Measurements from ENCODE around the gene GIGYF1. TPM values are rescaled to one million over a fixed set of nuclear protein-coding genes. Genes with fewer than 3 reads are reported as not detected.

Gene GIGYF1
- total and polyA plus RNA-seq, 2 of the 13 experiments (the other 11 are each of a cell fraction or from before 2014, with no cell fraction given): 7.6 to 16.1 TPM

- peak; percentile 59; the same call in 1 of the 2 replicates for TF ChIP-seq FOXK1 (CRISPR knock-in tag; IDR thresholded peaks at IDR 0.05; ENCODE audit: borderline replicate concordance, low read depth)
- TF ChIP-seq ZNF24 (IDR thresholded peaks at IDR 0.05): no peak
- no peak for TF ChIP-seq ZBTB25 (CRISPR knock-in tag; IDR thresholded peaks at IDR 0.05)
- TF ChIP-seq HNF1A (IDR thresholded peaks at IDR 0.05; ENCODE audit: low read depth): no peak
- TF ChIP-seq HNF1A (CRISPR knock-in tag; IDR thresholded peaks at IDR 0.05; ENCODE audit: borderline replicate concordance): no peak
- TF ChIP-seq BCLAF1 (IDR thresholded peaks at IDR 0.05): no peak
- no peak for TF ChIP-seq GATAD1 (CRISPR knock-in tag; IDR thresholded peaks at IDR 0.05)
- TF ChIP-seq RAD51 (IDR thresholded peaks at IDR 0.05; ENCODE audit: borderline replicate concordance): no peak
- TF ChIP-seq ZNF576 (CRISPR knock-in tag; IDR thresholded peaks at IDR 0.05): no peak
- TF ChIP-seq CREB3 (CRISPR knock-in tag; IDR thresholded peaks at IDR 0.05): peak; percentile 65; the same call in 1 of the 2 replicates
- no peak for TF ChIP-seq MEF2D (CRISPR knock-in tag; IDR thresholded peaks at IDR 0.05)
- no peak for TF ChIP-seq DRAP1 (CRISPR knock-in tag; IDR thresholded peaks at IDR 0.05)
- TF ChIP-seq ZNF18 (CRISPR knock-in tag; IDR thresholded peaks at IDR 0.05; ENCODE audit: insufficient replicate concordance): no peak
- TF ChIP-seq ZNF703 (CRISPR knock-in tag; IDR thresholded peaks at IDR 0.05; ENCODE audit: borderline replicate concordance): no peak
- TF ChIP-seq AGO1 (IDR thresholded peaks at IDR 0.05; ENCODE audit: low read depth, low read length, poor library complexity, severe bottlenecking): no peak
- TF ChIP-seq HOXA5 (CRISPR knock-in tag; IDR thresholded peaks at IDR 0.05): no peak
- TF ChIP-seq ZNF790 (CRISPR knock-in tag; IDR thresholded peaks at IDR 0.05; ENCODE audit: borderline replicate concordance): no peak
- no peak for TF ChIP-seq ZNF839 (CRISPR knock-in tag; IDR thresholded peaks at IDR 0.05; ENCODE audit: borderline replicate concordance)
These were observed 12.7 kb upstream of the GIGYF1 start (continued) for GRCh38 chr7:100706672-100707311.

Measured in HepG2 (cell line).